Parietal lobe (tissue), 1 donor: ENCODE measurements around the gene SOX5. TPM values are rescaled to one million over a fixed set of nuclear protein-coding genes. Genes with fewer than 3 reads are reported as not detected.

Experiments used
- total RNA-seq: library from RNA; depleted of rRNA; stranded (reverse); fragments of >200 nt; gene quantifications from one replicate; pipeline ENCODE4 v1.2.3, GENCODE V29; 2014

The SOX5 gene
- total RNA-seq, result 394 TPM

DNA sequence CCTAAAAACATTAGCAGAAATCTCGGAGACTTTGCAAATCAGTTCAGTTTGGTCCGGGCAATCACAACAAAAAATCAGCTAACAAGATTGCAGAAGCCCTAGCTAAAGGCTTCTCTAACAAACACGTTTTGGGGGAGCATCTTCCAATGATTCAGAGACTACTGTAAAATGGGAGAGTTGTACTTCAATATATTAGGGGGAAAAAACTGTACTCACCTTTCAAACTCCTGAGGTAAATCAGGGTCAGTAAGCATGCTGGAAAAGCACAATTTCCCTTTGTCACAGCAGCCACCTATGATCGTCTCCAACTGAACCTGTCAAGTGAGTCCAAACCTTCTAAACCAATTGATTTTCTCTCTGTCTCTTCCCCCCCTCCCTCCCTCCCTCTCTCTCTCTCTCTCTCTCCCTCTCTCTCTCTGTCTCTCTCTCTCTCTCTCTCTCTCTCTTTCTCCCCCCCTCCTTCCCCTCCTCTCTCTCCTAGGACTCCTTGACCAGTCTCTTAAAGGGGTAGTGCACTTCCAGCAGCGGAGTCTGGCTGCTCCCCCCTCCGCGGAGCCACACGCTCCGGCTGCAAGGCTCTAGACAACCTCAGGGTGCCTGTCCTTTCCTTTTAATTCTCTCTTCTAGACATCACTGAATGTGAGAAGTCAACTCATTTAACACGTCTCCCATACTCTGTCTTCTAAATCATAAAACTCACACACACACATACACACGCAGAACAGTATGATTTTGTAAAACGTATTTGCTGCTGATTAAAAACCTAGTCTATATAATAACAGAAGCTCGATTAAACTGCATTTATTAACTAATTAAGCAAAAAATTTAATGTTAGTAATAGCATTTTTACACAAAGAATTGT, at the start of gene SOX5:
TSS of gene SOX5 (minus strand) at position 323 of the 862 bp plus-strand sequence. CDS start at position 254, 69 bp downstream.

